Neural cell (in vitro differentiated cells): ENCODE measurements around the gene NOSTRIN.

ENCODE experiments used
- CTCF ChIP-seq: fragments of 450-650 bp; IDR thresholded peaks from 2 replicates; pipeline ENCODE4 v1.5.1; 2014; ENCODE audit warnings: antibody characterized with exemption, mild to moderate bottlenecking, moderate library complexity; ENCODE audit not compliant: poor library complexity, severe bottlenecking
- EP300 ChIP-seq: fragments of 450-650 bp; conservative IDR thresholded peaks from 2 replicates; pipeline ENCODE4 v1.6.1; 2014; ENCODE audit warnings: antibody characterized with exemption, mild to moderate bottlenecking, moderate library complexity; ENCODE audit not compliant: poor library complexity, severe bottlenecking
- MXI1 ChIP-seq: fragments of 450-650 bp; conservative IDR thresholded peaks from 2 replicates; pipeline ENCODE4 v1.6.1; 2014; ENCODE audit warnings: antibody characterized with exemption, mild to moderate bottlenecking; ENCODE audit not compliant: poor library complexity, severe bottlenecking
- RAD21 ChIP-seq: fragments of 450-650 bp; conservative IDR thresholded peaks from 2 replicates; pipeline ENCODE4 v1.6.1; 2014; ENCODE audit warnings: antibody characterized with exemption, mild to moderate bottlenecking, moderate library complexity
- REST ChIP-seq: IDR thresholded peaks from 2 replicates; pipeline ENCODE4 v1.6.1; 2012; ENCODE audit warnings: borderline replicate concordance
- SMC3 ChIP-seq: fragments of 450-650 bp; conservative IDR thresholded peaks from 2 replicates; pipeline ENCODE4 v1.6.1; 2014; ENCODE audit warnings: antibody characterized with exemption, mild to moderate bottlenecking, moderate library complexity; ENCODE audit not compliant: poor library complexity

- no peak for TF ChIP-seq CTCF
- no peak for TF ChIP-seq MXI1
- TF ChIP-seq EP300 = no peak
- TF ChIP-seq RAD21 = no peak
- TF ChIP-seq REST = no peak
- TF ChIP-seq SMC3 = no peak
Observed at GRCh38 chr2:168773128-168773527, 29.3 kb upstream of the NOSTRIN start.
